GM19463 (cell line): ENCODE measurements around the gene MADCAM1.

Source experiments
- ATAC-seq: cut with Tn5 transposase; IDR thresholded peaks from one replicate; pipeline ENCODE4 v1.9.1; 2021; ENCODE audit warnings: mild to moderate bottlenecking, moderate library complexity; ENCODE audit not compliant: unreplicated experiment

Gene MADCAM1

DNA sequence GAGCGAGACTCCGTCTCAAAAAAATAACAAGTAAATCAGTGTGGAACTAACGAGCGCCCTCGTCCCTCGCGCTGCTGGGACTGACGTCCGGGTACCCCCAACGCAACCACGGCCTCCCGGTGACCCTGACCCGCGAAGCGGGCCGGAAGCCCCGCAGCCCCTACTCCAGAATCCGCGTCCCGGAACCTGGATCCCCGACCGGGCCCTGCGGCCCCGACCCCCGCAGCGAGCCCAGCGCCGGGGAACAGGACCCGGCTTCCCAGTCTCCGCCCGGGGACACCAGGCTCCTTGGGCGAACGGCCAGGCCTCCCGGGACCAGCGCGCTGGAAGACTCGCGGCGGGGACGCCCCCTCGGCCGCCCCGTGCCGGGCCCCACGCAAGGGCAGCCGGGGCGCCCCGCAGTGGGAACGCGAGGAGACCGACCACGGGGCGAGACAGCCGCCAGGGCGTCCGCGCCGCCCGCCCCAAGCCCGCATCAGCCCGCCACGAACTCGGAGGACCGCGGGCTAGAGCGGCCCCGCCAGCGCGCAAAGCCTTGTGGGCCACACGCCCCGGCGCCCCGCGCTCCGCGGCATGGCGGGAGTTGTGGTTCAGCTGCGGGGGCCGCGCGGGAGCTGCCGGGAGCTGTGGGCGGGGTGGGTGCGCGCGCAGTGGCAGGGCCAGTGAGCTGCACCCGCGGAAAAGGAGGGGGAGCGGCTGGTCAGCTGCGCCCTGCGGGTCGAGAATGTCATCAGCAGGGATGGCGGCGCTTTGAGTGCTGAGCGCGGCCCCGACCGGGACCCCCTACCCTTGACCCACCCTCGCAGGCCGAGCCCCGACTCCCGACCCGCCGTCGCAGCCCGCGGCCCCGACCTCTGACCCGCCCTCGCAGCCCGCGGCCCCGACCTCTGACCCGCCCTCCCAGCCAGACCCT is 7.5 kb upstream of the MADCAM1 start:
- peak; percentile 81 for ATAC-seq

DNA sequence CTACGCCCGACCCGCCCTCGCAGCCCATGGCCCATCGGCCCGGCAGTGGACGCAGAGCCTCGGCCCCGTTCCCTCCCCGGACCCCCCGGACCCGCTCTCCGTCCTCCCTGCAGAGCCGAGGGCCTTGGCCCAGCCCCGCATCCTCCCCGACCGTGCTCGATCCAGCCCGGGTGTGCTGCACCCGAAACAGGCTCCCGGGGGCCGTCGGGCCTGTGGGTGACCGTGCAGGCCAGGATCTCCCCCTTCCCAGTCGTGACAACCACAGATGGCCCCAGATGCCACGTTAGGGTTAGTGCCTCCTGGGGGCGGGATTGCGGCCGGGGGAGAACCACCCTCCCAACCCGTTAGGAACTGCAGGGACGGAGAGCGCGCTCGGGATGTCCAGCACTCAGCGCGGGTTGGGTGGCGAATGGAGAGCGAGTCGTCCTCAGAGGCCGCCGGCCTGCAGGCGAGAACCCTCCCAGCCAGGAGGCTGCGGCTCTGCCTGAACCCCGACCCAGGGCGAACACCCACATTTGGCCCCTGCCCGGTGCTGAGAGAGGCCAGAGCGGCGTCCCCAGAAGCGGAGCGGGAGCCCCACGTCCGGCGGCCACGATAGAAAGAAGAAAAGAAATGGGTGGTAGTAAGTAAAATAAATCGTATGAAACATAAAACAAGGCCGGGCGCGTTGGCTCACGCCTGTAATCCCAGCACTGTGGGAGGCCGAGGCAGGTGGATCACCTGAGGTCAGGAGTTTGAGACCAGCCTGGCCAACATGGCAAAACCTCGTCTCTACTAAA is 6.7 kb upstream of the MADCAM1 start:
- no peak for ATAC-seq

DNA sequence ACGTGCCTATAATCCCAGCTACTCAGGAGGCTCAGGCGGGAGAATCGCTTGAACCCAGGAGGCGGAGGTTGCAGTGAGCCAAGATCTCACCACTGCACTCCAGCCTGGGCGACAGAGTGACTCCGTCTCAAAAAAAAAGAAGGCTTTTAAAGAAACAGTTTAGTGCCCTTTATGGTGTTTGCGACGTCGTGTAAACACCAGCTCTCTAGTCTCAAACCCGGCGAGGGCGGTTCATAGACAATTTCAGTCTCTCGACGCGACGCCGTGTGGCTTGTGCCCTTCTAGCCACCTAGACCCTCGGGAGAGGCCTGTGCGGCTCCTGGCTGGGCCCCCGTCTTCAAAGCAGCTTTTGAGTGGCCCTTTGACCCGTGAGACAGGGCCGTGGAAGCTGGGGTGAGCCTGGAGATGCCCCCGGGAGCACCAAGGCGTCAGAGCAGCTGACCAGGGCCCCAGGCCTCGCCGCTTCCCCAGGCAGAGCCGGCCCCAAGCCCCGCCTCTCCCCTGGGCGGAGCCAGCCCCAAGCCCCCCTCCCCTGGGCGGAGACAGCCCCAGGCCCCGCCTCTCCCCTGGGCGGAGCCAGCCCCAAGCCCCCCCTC is 5.0 kb upstream of the MADCAM1 start:
- ATAC-seq: no peak

DNA sequence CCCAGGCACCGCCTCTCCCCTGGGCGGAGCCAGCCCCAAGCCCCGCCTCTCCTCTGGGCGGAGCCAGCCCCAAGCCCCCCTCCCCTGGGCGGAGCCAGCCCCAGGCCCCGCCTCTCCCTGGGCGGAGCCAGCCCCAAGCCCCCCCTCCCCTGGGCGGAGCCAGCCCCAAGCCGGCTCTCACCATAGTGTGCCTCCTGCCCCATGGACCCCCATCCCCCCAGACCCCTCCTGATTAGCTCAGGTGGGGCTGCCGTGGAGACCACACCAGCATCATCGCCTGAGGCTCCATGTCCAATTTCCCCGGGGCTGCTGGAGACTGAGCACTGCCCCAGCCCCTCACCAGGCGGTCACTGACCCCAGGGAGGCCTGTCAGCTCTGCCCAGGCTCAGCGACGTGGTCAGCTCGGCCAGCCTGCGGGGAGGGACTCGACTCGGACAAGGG is 4.2 kb upstream of the MADCAM1 start:
- no peak for ATAC-seq

DNA sequence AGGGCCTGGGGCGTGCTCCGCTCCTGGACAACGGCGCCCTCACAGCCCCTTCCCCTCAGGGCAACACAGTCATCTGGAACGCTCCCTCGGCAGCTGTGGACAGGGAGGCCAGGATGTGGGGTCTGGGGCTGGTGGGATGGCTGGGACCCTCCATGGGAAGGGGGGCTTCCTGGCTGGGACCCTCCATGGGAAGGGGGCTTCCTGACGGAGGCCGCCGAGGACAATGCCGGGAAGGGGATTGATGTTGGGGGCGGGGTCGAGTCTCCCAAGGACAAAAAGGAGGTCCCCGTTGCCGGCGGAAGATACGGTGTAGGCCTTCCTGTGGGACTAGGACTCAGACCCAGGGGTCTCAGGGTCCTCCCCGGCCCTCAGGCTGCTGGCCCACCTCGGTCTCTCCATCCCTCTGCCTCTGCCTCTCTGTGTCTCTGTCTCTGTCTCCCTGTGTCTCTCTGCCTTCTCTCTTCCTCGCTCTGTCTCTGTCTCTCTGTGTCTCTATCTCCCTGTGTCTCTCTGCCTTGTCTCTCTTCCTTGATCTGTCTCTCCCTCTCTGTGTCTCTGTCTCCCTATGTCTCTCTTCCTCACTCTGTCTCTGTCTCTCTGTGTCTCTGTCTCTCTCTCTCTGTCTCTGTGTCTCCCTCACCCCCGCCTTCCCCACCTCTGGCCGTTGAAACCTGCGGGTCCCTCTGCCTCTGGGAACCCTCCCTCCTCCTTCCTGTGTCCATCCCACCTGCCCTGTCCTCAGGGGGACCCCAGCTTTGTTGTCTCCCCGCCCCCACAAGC is 2.7 kb upstream of the MADCAM1 start:
- no peak for ATAC-seq

DNA sequence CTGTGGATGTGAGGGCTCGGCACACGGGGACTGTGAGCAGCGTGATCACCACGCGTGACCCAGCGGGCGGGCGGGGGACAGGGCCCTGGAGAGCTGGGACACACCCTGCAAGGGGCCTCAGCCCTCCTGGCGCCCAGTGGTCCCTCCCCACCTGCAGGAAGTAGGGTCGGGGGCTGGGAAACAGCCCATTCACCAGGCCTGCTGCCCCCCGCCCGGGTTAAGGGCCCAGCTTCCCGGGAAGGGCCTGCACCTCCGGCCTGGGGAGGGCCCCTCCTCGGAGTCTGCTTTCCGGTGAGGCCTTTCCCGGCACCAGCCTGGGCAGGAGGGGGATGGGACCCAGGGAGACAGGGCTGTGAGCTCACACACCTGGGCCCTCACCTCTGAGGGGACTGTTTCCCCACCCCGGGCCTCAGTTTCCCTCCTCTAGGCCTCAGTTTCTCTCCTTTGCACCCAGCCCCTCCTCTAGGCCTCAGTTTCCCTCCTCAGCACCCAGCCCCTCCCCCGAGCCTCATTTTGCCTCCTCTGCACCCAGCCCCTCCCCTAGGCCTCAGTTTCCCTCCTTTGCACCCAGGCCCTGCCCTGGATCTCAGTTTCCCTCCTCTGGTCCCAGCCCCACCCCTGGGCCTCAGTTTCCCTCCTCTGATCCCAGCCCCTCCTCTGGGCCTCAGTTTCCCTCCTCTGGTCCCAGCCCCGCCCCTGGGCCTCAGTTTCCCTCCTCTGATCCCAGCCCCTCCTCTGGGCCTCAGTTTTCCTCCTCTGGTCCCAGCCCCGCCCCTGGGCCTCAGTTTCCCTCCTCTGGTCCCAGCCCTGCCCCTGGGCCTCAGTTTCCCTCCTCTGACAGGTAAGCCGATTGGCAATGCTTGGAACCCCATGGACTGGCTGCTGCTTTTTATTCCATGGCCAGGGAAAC is 1.9 kb upstream of the MADCAM1 start:
- ATAC-seq: no peak

DNA sequence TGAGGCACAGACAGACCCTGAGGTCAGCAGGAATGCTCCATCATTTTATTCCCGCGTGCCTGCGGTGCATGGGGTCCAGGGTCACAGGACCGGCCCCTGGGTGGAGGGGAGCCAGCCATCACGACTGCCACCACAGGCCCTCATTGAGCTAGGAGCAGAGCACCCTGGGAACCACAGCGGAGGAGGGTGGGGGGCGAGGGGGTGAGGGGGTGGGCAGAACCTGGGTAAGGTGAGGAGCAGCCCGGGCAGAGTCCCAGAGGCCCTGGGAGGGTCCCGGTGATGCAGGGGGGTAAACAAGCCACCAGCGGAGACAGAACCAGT is 1.2 kb upstream of the MADCAM1 start:
- no peak for ATAC-seq

DNA sequence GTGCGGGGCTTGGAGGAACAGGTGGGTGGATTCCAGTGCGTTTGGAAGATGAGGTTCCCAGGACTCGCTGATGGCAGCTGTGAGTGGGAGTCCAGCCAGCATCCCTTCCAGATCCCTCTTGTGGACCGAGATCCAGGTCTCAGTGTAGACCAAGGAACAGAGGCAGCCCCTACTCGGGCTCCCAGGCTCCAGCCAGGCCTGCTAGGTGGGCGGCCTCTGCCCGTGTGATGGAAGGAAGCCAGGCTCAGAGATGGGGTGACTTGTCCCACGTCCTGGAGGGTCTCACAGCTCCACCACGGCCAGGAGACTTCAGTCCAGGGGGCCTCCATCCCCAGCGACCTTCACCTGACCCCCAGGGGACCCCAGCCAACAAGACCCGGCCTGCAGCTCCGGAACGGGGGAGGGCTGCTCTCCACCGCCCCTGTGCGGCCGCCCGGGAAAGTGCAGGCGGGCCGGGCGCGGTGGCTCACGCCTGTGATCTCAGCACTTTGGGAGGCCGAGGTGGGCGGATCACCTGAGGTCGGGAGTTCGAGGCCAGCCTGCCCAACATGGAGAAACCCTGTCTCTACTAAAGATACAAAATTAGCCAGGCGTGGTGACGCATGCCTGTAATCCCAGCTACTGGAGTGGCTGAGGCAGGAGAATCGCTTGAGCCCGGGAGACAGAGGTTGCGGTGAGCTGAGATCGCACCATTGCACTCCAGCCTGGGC is 729 bp upstream of the MADCAM1 start:
- ATAC-seq: no peak

DNA sequence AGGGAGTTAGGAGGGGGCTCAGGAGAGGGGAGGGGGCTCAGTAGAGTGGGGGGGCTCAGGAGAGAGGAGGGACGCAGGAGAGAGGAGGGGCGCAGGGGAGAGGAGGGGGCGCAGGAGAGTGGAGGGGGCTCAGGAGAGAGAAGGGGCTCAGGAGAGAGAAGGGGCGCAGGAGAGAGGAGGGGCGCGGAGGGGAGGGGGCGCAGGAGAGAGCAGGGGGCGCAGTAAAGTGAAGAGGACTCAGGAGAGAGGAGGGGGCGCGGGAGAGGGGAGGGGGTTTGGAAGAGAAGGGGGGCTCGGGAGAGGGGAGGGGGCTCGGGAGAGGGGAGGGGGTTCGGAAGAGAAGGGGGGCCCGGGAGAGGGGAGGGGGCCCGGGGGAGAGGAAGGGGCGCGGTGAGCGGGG is 700 bp downstream of the MADCAM1 start:
- no peak for ATAC-seq

DNA sequence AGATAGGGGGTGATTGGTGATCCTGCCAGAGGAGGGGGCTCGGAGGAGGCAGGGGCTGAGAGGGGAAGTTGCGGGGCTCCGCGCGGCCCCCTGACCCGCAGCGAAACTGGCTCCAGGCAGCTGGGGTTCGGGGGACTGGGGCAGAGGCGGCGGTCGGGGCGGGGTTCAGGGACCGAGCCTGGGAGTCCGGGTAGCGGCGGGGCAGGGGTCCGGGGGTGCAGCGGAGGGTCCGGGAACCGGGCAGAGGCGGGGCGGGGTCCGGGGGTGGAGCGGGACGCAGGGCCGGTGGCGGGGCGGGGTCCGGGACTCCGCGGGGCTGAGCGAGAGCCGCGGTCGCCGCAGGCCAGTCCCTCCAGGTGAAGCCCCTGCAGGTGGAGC is 1.2 kb downstream of the MADCAM1 start:
- ATAC-seq: no peak

DNA sequence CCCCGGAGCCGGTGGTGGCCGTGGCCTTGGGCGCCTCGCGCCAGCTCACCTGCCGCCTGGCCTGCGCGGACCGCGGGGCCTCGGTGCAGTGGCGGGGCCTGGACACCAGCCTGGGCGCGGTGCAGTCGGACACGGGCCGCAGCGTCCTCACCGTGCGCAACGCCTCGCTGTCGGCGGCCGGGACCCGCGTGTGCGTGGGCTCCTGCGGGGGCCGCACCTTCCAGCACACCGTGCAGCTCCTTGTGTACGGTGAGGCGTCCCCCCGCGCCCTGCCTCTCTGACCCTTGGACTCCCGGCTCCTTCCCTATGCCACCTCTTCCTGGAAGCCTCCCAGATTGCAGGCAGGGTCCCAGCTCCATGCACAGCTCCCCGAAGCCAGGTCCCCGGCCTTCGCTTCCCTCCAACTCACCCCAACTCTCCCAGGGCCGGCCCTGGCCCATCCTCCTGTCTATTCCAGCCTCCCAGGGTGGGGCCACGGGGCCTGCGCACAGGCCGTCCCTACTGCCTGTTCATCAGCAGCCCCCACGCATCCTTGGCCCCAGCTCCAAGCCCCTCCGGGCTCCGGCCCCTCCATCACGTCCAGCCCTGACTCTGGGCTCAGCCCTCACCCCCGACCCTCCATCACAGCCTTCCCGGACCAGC is 1.7 kb downstream of the MADCAM1 start:
- no peak for ATAC-seq

DNA sequence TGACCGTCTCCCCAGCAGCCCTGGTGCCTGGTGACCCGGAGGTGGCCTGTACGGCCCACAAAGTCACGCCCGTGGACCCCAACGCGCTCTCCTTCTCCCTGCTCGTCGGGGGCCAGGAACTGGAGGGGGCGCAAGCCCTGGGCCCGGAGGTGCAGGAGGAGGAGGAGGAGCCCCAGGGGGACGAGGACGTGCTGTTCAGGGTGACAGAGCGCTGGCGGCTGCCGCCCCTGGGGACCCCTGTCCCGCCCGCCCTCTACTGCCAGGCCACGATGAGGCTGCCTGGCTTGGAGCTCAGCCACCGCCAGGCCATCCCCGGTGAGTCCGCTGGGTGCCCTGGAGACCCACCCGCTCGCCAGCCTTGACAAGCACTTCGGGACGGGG is 2.2 kb downstream of the MADCAM1 start:
- ATAC-seq: no peak

DNA sequence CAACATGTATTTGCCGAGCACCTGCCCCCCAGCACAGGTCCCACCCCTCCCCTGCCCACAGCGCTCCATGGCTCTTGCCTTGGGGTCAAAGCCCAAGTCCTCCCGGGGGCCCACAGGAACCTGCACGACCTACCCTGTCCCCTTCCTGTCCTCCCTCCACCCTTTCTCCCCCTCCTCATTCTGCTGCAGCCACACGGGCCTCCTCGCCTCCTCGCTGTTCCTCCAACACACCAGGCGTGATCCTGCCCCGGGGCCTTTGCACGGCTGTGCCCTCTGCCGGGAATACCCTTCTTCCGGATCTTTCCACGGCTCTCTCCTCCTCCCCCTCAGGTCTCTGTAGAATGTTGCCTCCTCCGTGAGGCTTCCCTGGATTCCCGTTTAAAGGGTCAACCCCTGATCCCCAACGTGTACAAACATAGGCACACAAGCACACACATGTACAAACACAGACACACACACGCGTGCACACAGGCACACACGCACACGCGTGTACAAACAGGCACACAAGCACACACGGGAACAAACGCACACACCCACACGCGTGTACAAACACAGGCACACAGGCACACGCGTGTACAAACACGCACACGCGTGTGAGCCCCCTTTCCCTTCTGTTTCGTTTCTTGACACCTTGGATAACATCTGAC is 2.8 kb downstream of the MADCAM1 start:
- ATAC-seq: no peak

DNA sequence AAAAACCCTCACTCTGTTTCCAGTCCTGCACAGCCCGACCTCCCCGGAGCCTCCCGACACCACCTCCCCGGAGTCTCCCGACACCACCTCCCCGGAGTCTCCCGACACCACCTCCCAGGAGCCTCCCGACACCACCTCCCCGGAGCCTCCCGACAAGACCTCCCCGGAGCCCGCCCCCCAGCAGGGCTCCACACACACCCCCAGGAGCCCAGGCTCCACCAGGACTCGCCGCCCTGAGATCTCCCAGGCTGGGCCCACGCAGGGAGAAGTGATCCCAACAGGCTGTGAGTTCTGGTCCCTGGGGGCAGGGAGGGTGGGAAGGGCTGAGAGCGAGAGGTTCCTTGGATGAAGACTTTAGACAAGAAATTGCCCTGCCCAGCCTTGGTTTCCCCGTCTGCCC is 5.4 kb downstream of the MADCAM1 start:
- ATAC-seq: no peak

DNA sequence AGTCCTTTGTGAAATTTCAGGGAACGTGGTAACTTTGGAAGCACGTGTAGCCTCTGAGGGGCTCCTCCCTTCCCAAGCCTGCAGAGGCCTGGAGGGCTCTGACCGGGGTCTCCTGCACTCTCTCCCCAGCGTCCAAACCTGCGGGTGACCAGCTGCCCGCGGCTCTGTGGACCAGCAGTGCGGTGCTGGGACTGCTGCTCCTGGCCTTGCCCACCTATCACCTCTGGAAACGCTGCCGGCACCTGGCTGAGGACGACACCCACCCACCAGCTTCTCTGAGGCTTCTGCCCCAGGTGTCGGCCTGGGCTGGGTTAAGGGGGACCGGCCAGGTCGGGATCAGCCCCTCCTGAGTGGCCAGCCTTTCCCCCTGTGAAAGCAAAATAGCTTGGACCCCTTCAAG is 8.3 kb downstream of the MADCAM1 start:
- ATAC-seq: no peak

DNA sequence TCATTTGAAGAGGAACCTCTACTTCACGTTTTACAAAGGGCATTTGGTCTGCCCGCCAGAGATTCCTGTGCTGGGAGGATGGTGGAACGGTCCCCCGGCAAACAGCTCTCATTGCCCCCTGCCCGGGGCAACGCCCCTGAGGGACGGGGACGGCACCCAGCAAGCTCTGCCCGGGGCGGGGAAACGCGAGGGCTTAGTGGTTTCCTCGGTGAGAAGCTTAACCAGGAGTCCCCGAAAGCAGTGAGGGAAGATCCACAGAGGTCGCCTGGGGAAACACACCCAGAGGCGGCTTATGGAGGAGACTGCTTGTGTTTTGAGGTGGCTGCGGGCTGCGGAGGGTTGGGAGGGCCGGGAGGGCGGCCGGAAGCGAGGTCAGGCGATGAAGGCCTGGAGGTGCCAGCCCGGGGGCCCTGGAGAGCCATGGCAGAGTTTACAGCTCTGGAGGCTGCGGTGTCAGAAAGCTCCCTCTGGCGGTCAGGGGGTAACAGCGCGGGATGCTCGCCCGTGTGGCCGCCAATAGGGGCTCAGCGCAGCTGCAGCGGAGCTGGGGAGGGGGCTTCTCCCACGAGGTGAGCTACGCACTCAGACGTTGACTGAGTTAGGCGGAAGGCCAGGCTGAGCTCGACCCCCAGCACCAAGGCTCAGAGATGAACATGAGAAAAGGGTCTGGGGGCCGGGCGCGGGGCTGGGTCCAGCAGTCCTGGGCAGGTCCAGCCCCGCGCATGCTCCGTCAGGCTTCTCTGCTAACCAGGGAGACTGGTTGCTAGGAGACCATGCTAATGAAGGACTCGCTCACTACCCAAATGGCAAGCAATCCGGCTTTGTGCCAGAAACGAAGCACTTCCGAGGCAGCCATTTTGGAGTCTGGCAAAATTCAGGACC is 10.4 kb downstream of the MADCAM1 start:
- peak; percentile 73 for ATAC-seq
